ENCODE data around the gene NDUFA6.
"Not testable (repeated sequence)": the region's sequence is repeated elsewhere in the genome, so short reads cannot be mapped to it uniquely, and the experiment has no call there.

The NDUFA6 gene

DNA sequence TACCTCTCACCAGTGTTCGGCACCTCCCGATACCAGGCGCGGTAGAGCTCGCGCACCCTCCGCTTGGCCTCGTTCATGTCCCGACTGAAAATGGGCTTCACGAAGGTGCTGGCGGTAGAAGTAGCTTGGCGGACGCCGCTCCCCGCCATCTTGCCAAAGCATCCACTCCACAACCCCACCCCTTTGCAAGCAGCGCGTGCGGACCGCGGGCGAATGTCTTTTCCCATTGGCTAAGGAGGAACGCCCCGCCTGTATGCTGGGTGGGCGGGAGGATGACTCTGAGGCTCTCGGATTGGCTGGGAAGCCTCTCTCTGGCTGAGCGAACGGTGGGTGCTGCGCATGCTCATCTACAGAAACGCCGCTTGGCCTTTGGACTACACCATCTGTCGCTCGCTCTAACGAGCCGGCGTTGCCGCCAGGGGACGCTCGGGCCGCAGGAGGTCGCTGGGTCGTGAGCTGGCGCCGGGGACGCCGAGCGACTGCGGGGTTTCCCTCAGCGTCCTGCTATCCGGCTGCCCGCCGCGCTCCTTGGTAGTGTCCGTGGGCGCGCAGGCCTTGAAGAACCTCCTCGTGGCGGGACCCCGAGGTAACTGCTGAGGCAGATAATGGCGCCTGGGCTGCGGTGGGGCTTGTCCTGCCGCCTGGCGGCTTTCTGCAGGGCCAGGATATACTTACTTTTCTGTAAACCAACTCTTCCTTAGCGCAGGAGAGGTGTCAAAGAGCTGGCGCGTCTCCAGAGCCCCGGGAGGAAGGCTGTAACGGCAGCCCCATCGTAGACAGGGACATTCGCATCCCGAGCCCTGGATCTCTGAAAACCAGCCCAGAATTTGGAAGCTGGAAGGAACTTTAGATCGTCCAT, at the start of gene NDUFA6:
Gene NDUFA6 (minus strand): TSS at position 177 of the 859 bp plus-strand sequence. CDS start 28 bp downstream, at position 149.
- DNase-seq (ENCODE audit: low read depth in 1 of 2, low spot score in 1 of 2) = peak; percentile 94 to 97

DNA sequence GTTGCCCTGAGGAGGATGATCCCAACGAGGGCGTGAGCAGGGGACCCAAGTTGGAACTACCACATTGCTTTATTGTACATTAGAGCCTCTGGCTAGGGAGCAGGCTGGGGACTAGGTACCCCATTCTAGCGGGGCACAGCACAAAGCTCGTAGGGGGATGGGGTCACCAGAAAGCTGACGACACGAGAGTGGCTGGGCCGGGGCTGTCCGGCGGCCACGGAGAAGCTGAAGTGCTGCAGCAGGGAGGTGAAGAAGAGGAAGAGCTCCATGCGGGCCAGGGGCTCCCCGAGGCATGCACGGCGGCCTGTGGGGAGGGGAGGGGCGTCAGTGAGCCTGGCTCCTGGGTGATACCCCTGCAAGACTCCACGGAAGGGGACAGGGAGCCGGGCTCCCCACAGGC, 49.6 kb upstream of the NDUFA6 start:
- not testable (repeated sequence) for DNase-seq (ENCODE audit: low read depth in 1 of 2, low spot score in 1 of 2)

DNA sequence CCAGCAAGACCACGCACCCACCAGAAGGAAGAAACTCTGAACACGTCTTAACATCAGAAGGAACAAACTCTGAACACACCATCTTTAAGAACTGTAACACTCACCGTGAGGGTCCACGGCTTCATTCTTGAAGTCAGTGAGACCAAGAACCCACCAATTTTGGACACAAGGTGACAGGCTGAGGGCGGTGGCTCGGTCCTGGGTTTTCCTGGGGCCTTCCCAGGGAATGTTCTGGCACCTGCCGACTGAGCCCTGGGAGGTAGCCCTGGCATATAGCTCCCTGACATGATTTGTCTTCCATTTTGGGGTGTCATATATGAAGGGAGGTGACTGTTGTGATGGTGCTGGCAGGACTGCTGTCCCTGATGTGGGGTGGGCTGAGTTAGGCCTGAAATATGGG, 48.9 kb upstream of the NDUFA6 start:
- DNase-seq (ENCODE audit: low read depth in 1 of 2, low spot score in 1 of 2) = not testable (repeated sequence)

DNA sequence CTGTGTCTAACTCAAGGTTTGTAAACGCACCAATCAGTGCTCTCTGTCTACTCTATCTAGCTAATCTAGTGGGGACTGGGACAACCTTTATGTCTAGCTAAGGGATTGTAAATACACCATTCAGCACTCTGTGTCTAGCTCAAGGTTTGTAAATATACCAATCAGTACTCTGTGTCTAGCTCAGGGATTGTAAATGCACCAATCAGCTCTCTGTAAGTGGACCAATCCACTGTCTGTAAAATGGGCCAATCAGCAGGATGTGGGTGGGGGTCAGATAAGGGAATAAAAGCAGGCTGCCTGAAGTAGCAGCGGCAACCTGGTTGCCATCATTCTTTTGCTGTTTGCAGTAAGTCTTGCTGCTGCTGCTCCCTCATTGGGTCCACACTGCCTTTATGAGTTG, 48.4 kb upstream of the NDUFA6 start:
- no peak for DNase-seq (ENCODE audit: low read depth in 1 of 2, low spot score in 1 of 2)

DNA sequence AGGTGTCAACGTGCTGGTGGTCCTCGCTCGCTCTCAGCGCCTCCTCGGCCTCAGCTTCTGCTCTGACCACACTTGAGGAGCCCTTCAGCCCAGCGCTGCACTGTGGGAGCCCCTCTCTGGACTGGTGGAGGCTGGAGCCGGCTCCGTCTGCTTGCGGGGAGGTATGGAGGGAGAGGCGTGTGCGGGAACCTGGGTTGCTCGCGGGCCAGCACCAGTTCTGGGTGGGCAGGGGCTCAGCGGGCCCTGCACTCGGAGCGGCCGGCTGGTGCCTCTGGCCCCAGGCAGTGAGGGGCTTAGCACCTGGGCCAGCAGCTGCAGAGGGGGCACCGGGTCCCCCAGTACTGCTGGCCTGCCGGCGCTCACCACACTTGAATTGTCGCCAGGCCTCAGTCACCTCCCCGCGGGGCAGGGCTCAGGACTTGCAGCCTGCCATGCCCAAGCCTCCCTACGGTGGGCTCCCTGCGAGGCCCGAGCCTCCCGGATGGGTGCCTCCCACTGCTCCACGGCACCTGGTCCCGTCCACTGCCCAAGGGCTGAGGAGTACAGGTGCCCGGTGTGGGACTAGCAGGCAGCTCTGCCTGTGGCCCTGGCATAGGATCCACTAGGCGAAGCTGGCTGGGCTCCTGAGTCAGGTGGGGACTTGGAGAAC, 47.7 kb upstream of the NDUFA6 start:
- DNase-seq (ENCODE audit: low read depth in 1 of 2, low spot score in 1 of 2) = no peak

DNA sequence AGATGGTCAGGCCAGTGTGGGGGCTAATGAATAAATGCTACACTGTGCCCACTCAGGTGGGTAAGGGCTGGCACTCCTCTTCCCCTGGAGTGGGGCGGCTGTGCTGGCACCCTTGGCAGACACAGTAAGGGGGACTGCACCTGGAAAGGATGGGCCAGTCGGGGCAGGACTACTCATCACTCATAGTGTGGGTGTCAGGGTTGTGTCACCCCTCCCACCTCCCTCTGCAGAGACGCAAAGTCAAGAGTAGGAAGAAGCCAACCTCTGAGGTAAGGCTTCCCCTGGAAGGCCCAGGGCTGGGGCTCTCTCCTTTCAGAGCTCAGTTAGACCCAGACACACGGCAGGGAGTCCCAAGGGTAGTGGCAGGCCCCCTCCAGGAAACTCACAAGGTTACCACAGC, 45.1 kb upstream of the NDUFA6 start:
- not testable (repeated sequence) for DNase-seq (ENCODE audit: low read depth in 1 of 2, low spot score in 1 of 2)

DNA sequence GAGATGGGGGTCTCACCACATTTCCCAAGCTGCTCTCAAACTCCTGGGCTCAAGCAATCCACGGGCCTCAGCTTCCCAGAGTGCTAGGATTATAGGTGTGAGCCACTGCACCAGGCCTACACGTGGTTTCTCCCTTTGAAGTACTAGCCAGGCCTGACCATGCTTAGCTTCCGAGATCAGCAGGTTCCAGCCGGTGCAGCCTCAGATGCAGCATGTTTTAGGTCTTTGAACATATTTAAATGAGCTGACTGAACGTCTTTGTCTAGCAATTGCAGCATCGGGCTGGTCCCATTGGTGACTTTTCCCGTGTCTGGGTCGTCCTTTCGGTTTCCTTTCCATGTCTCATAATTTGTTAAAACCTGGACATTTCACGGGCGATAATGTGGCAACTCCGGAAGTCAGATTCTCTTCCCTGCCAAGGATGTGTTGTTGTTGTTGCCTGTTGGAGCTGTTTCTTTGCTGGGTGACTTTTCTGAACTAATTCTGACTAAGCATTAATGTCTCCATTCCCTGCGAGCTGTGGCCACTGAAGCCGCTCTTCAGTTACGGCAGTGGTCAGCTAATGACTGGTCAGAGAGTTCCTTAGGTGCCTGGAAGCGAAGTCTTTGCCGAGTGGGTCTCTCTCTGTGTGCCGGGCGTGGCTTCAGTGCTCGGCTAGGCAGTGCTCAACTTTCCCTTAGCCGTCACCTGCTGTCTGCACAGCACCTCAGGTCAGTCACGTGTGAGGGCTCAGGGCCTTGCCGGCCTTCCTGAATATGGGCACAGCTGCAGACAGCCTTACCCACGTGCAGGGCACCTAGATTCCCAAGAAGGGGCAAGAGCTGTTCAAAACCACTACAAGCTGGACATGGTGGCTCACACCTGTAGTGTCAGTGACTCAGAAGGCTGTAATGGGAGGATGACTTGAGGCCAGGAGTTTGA, 43.8 kb upstream of the NDUFA6 start:
- DNase-seq (ENCODE audit: low read depth in 1 of 2, low spot score in 1 of 2) = no peak

DNA sequence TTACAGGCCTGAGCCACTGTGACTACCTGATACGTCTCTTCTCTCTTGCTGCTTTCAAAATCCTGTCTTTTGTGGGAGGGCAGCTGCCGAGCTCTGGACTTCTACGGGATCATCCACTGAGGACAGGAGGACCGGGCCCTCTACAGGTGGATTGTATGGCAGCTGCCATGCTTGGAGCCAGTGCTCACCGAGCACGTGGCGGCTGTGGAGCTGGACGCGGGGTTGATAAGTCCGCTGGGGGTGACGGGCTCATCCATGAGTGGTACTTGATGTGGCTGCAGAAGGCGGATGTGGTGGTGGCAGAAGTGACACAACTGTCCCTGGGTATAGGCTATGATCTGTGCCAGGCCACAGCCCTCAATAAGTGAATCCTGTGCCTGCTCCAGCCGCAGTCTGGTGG, 41.9 kb upstream of the NDUFA6 start:
- DNase-seq (ENCODE audit: low read depth in 1 of 2, low spot score in 1 of 2) = no peak

DNA sequence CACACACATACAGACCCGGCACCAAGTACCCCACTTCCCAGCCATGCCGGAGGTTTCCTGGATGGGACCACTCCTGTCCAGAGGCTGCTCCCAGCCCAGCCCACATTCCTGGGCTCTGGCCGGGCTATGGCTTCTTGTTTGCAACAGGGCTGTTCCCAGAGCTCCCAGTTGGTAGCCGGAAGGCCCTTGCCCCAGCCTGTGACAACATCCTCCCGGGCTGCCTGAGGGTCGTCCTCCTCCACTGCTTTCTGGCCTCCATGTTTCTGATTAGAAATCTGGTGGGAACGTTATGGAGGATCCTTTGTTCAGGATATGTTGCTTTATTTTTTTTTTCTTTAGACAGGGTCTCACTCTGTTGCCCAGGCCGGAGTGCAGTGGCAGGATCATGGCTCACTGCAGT, 41.0 kb upstream of the NDUFA6 start:
- DNase-seq (ENCODE audit: low read depth in 1 of 2, low spot score in 1 of 2) = no peak

DNA sequence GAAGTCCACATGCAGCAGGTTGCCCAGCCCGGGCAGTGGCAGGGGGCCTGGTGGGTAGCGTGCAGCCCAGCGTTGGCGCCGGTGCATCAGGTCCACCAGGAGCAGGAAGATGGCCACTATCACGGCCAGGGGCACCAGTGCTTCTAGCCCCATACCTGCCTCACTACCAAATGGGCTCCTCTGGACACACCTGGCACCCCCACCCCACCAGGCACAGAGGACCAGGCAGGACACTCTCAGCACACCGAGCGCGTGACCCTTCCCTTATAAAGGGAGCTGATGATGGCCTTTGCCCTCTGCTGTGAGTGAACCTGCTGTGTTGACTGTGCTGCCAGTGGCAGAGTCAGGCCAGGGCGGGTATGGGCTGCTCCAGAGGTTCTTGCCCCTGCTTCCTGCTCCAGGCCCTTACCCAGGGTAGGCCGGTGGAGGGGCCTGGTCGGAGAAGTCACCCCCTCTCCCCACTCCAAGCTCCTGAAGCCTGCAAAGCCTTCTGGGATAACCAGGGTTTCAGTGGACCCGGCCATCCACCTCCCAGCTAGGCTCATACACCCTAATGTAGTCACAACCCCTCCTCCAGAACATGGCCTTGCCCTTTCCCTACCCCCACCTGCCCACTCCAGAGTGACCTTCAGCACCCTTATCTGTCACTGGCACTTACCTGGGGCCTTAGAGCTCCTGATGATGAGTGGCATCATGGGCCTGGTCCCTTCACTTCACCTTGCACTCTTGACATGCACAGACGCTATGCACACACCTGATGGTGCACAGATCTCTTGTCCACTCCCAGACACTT, 40.3 kb upstream of the NDUFA6 start, which contains the start of gene CYP2D6:
Gene CYP2D6 (minus strand): TSS at position 172 of the 793 bp plus-strand sequence. CDS start 19 bp downstream, at position 153.
- DNase-seq (ENCODE audit: low read depth in 1 of 2, low spot score in 1 of 2) = not testable (repeated sequence)

DNA sequence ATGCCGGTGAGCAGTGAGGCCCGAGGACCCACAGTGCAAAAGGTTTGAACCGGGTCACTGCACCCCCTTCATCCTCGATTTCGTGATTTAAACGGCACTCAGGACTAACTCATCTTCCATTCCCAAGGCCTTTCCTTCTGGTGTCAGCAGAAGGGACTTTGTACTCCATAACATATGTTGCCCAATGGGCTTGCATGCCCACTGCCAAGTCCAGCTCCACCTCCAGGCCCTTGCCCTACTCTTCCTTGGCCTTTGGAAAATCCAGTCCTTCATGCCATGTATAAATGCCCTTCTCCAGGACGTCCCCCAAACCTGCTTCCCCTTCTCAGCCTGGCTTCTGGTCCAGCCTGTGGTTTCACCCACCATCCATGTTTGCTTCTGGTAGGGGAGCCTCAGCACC, 39.6 kb upstream of the NDUFA6 start:
- not testable (repeated sequence) for DNase-seq (ENCODE audit: low read depth in 1 of 2, low spot score in 1 of 2)

DNA sequence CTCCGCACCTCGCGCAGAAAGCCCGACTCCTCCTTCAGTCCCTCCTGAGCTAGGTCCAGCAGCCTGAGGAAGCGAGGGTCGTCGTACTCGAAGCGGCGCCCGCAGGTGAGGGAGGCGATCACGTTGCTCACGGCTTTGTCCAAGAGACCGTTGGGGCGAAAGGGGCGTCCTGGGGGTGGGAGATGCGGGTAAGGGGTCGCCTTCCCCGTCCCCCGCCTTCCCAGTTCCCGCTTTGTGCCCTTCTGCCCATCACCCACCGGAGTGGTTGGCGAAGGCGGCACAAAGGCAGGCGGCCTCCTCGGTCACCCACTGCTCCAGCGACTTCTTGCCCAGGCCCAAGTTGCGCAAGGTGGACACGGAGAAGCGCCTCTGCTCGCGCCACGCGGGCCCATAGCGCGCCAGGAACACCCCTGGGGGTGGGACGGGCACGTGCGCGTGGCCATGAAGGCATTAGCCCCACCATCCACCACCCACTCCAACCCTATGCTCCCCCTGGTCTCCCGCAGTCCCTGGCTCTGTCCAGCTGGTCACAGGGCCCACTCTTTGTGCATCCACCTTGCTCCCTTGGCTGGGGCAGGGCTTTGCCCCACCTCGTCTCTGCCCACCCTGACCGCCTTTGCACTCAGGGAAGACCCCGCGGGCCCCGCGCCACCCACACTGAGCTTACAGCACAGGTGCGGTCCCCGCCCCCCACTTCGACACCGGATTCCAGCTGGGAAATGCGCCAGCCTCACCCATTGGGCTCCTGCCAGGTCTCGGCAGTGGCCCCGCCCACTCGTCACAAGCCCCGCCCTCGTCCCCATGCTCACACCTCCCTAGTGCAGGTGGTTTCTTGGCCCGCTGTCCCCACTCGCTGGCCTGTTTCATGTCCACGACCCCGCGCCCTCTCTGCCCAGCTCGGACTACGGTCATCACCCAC, 38.5 kb upstream of the NDUFA6 start:
- DNase-seq (ENCODE audit: low read depth in 1 of 2, low spot score in 1 of 2) = not testable (repeated sequence)

DNA sequence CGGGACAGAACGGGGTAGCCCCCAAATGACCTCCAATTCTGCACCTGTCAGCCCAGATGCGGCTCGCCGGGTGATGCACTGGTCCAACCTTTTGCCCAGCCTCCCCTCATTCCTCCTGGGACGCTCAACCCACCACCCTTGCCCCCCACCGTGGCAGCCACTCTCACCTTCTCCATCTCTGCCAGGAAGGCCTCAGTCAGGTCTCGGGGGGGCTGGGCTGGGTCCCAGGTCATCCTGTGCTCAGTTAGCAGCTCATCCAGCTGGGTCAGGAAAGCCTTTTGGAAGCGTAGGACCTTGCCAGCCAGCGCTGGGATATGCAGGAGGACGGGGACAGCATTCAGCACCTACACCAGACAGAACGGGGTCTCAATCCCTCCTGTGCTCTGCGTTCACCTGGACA, 37.4 kb upstream of the NDUFA6 start:
- DNase-seq (ENCODE audit: low read depth in 1 of 2, low spot score in 1 of 2) = not testable (repeated sequence)

DNA sequence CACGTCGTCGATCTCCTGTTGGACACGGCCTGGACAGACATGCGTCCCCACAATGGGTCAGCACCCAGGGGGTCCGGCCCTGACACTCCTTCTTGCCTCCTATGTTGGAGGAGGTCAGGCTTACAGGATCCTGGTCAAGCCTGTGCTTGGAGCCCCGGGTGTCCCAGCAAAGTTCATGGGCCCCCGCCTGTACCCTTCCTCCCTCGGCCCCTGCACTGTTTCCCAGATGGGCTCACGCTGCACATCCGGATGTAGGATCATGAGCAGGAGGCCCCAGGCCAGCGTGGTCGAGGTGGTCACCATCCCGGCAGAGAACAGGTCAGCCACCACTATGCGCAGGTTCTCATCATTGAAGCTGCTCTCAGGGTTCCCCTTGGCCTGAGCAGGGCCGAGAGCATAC, 37.0 kb upstream of the NDUFA6 start:
- no peak for DNase-seq (ENCODE audit: low read depth in 1 of 2, low spot score in 1 of 2)

DNA sequence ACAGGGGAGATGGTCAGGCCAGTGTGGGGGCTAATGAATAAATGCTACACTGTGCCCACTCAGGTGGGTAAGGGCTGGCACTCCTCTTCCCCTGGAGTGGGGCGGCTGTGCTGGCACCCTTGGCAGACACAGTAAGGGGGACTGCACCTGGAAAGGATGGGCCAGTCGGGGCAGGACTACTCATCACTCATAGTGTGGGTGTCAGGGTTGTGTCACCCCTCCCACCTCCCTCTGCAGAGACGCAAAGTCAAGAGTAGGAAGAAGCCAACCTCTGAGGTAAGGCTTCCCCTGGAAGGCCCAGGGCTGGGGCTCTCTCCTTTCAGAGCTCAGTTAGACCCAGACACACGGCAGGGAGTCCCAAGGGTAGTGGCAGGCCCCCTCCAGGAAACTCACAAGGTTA, 33.0 kb upstream of the NDUFA6 start:
- DNase-seq (ENCODE audit: low read depth in 1 of 2, low spot score in 1 of 2) = not testable (repeated sequence)

DNA sequence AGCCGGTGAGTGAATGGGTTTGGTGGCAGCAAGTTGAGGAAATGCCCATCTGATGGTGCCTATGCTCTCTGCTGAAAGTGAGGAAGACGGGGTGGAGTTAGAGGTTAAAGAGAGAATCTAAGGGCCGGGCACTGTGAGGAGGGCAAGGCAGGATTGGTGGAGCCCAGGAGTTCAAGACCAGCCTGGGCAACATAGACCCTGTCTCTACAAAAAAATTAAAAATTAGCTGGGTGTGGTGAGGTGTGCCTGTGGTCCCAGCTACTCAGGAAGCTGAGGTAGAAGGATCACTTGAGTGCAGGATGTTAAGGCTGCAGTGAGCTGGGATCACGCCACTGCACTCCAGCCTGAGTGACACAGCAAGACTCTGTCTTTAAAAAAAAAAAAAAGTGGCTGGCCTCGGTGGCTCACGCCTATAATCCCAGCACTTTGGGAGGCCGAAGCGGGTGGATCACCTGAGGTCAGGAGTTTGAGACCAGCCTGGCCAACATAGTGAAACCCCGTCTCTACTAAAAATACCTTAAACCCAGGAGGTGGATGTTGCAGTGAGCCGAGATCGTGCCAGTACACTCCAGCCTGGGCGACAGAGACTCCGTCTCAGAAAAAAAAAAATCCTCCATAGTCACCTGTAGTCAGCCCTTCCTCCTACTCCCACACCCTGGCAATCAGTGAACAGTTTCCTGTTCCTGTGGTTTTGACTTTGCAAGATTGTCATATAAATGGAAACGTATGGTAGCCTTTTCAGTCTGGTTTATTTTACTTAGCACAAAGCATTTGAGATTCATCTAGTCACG, 29.9 kb upstream of the NDUFA6 start:
- not testable (repeated sequence) for DNase-seq (ENCODE audit: low read depth in 1 of 2, low spot score in 1 of 2)

DNA sequence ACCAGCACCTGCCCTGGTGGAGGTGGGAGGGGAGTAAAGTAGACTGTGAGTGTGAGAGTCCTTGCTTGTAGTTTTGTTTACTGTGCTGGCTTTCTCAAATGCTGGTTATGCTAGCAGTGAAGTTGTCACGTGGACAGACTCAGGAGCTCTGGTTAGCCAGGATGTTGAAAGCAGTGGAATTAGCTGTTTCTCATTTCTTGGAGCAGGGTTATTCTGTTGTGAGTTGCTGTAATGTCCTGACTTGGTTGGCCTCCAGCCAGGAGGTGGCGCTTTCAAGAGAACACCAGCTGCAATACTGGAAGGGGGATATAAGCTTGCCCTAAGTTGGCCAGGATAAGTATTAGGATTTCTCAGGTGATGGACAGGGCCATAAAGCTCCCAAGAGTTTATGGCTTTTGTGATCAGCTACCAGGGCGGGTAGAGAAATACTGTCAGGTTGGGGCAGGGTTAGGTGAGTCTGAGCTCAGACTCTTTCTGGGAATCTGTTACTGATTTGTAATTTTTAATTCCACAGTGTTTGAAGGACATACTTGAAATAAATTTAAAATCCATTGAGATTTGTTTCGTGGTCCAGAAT, 26.4 kb upstream of the NDUFA6 start:
- no peak for DNase-seq (ENCODE audit: low read depth in 1 of 2, low spot score in 1 of 2)

DNA sequence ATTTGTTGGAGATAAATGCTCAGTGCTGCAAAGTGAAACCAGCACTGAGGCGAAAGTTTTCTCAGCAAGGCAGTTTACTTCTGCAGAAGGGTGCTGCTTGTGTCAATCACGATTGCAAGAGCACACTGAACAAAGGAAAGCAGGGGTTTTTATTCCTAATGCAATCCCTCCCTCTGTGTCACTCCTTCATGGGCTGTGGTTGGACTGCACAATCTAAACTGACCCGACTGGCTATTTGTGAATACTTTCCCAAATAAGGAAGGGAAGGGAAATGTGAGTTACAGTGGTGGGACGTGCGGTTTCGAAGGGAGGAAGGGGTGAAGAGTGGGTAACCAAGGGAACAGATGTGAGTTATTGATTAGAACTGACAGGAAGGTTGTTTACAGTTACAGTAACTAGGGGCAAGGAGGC, 24.9 kb upstream of the NDUFA6 start:
- not testable (repeated sequence) for DNase-seq (ENCODE audit: low read depth in 1 of 2, low spot score in 1 of 2)

Measured in stimulated activated CD4-positive, alpha-beta T cell treated with anti-CD3 and anti-CD28 coated beads, Interleukin-15, amount 100 ng/mL, for 1 hour (primary cell).